ENCODE measurements around the gene RUSF1.

DNA sequence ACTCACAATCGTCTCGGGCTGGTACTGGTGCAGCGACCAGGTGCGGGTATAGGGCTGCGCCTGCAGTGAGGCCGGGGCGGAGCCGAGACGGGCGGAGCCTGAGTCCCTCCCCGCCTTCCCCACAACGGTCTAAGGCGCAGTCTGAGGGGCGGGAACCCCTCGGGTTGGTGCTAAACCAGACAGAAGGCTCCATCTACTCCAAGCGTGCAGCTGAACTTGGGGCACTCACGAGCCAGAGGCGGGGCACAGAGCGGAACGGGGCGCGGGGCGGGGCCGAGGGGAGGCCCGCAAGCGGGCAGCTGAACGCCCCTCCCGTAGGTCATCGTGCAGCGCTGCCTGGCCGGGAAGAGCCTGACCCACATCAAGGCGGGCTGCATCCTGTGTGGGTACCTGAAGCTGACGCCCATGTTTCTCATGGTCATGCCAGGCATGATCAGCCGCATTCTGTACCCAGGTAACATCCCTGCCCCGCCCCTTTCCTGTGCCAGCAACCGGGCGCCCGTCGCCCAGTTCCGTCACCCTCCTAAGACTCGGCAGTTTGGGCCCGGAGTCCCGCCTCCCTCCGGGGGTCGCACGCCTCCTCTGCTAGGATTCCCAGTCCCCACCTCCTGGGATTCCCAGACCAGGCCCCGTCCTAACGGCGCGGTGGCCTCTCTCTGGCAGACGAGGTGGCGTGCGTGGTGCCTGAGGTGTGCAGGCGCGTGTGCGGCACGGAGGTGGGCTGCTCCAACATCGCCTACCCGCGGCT is 20.3 kb downstream of the RUSF1 start:
- TF ChIP-seq POLR2A (IDR thresholded peaks at IDR 0.05) (peak in 2 of 4 donors; percentile 3 to 74), POLR2AphosphoS5 (IDR thresholded peaks at IDR 0.05) (peak in 1 of 2 donors; percentile 58)
- TF ChIP-seq, protein P1, sequence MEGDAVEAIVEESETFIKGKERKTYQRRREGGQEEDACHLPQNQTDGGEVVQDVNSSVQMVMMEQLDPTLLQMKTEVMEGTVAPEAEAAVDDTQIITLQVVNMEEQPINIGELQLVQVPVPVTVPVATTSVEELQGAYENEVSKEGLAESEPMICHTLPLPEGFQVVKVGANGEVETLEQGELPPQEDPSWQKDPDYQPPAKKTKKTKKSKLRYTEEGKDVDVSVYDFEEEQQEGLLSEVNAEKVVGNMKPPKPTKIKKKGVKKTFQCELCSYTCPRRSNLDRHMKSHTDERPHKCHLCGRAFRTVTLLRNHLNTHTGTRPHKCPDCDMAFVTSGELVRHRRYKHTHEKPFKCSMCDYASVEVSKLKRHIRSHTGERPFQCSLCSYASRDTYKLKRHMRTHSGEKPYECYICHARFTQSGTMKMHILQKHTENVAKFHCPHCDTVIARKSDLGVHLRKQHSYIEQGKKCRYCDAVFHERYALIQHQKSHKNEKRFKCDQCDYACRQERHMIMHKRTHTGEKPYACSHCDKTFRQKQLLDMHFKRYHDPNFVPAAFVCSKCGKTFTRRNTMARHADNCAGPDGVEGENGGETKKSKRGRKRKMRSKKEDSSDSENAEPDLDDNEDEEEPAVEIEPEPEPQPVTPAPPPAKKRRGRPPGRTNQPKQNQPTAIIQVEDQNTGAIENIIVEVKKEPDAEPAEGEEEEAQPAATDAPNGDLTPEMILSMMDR (IDR thresholded peaks at IDR 0.05): no peak
